GM19351 (cell line): ENCODE measurements around the gene ADAMTS14.
"Not testable (repeated sequence)": the region's sequence is repeated elsewhere in the genome, so short reads cannot be mapped to it uniquely, and the experiment has no call there.

ENCODE experiments used
- ATAC-seq: cut with Tn5 transposase; IDR thresholded peaks from one replicate; pipeline ENCODE4 v1.9.1; 2021; ENCODE audit warnings: mild to moderate bottlenecking, moderate library complexity; ENCODE audit not compliant: unreplicated experiment

The ADAMTS14 gene

DNA sequence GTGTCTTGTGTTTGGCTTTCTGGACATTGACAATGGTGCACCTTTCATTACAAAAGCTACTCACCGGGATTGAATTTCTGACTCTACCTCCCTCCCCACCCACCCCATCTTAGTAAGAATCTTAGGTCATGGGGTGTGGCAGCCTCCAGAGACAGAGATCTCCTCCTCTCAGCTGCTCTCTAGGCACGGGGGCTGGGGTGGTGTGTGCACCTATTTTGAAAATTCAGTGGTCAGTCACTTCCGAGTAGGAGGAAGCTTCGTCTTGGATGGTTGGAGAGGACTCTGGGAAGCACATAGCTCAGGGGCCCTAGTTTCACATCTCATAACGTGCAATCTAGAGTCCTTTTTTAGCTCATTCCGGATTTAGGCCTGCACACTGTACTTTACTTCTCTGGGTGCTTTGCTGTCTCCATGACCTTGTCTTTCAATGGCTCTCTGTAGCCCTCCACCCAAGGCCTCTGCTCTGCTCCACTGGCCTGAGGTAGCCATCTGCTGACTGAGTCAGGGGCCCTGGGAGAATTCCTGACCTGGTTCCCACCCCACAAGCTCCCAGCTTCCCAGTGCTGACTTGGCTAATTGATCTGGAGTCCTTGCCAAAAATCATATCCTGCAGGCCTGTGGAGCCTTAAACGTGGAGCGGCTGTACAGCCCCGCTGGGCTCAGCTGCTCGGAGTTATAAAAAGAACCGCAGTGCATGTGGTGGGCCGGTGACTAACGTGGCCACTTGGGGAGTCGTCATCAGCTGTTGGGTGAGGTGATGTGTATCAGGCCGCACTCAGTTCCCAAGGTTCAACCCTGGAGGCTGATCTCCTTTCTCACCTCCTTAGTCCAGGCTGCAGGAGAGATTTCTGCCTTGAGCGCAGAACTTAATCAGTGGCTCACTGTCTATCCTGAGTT lies 19.3 kb upstream of the ADAMTS14 start:
- no peak for ATAC-seq

- ATAC-seq = no peak
These were observed 17.0 kb upstream of the ADAMTS14 start for GRCh38 chr10:70655316-70655715.

DNA sequence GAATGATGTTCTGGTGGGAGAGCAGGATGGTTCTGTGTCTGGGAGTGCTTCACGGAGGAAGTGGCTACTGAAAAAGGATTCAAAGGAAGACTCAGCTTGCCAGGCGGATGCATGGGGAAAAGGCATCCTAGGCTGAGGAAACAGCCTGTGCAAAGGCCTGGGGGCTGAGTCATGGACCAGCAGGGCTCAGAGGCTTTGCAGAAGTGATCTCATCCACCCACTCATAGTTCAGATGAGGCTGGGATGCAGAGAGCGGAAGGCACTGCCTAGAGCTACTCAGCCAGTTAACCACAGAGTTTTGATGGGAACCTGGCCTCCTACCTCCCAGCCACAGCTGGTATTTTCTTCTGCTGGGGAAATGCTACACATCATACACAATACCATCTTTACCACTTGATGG lies 15.8 kb upstream of the ADAMTS14 start:
- peak; percentile 88 for ATAC-seq

DNA sequence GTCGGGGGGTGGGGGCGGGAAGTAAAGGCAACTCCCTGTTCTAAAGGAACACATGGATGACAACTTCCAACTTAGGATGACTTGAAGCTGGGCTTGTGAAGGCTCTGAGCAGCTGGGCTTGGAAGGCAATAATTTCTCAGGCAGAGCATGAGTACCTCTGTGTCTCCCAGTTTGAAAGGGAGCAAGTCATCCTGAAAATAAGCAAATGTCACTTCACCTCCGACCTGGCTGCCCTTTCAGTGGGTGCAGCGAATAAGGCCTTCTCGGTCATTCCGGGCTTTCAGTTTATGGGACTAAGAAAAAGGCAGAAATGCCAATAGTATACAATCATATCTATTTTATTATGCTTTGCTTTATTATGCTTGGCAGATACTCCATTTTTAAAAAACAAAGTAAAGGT lies 15.3 kb upstream of the ADAMTS14 start:
- no peak for ATAC-seq

GRCh38 chr10:70658582-70659136 lies 13.6 kb upstream of the ADAMTS14 start:
- no peak for ATAC-seq

DNA sequence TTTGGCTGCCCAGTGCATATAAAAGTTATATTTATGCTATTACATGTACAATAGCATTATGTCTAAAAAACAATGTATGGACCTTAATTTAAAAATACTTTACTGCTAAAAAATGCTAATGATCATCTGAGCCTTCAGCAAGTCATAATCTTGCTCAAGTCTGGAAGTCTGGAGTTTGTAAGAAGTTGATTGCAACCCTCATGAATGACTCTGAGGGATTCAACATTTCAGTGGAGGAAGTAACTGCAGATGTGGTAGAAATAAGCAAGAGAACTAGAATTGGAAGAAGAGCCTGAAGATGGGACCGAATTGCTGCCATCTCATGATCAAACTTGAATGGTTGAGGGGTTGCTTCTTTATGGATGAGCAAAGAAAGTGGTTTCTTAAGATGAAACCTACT lies 13.0 kb upstream of the ADAMTS14 start:
- no peak for ATAC-seq

DNA sequence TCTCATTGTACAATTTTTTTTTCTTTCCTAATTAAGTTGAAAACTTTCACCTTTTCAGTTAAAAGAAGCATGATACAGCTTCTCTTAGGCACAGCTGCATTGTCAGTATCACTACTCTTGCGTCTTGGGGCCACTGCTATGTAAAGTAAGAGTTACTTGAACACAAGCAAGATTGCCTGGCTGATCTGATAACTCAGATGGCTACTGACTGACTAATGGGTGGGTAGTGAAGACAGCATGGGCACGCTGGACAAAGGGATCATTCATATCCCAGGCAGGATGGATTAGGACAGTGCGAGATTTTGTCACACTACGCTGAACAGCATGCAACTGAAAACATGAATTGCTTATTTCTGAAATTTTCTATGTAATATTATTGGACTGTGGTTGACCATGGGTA lies 11.6 kb upstream of the ADAMTS14 start:
- no peak for ATAC-seq

DNA sequence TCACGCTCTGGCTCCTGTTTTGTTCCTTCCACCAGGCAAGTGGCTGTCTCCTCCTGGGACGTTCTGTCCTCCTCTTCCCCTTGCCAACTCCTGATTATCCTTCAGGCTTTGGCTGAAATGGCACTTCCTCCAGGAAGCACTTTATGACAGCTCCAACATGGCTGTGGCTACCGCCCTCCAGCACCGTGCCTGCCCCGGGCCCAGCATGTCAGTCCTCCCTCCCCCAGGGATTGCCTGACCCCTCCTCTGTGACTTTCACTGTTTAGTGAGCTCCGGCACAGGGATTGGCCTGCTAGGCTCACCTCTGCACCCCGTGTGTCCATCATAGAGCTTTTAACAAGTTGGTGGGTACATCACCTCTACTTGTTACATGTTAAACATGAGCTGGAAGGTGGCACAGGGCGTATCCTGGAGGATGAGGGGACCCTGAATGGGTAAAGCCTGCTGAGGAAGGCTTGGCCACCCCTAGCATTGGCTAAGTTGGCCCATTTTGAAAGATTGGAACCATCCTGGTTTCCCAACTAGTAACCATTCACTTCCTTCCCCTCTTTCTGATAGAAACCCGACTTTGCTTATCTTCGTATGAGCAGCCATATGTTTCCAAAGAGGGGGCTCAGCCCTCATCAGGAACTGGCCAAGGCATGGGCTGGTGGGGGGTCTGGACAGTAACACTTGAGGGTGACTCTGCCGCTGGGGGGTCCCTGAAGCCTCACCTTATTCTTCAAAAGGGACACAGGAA lies 10.5 kb upstream of the ADAMTS14 start:
- no peak for ATAC-seq

GRCh38 chr10:70662362-70663220 lies 9.7 kb upstream of the ADAMTS14 start:
- no peak for ATAC-seq

GRCh38 chr10:70663458-70664409 lies 8.6 kb upstream of the ADAMTS14 start:
- not testable (repeated sequence) for ATAC-seq

- ATAC-seq = no peak
These were observed 7.6 kb upstream of the ADAMTS14 start for GRCh38 chr10:70664702-70665195.

GRCh38 chr10:70666960-70667798 lies 5.1 kb upstream of the ADAMTS14 start:
- ATAC-seq = no peak

DNA sequence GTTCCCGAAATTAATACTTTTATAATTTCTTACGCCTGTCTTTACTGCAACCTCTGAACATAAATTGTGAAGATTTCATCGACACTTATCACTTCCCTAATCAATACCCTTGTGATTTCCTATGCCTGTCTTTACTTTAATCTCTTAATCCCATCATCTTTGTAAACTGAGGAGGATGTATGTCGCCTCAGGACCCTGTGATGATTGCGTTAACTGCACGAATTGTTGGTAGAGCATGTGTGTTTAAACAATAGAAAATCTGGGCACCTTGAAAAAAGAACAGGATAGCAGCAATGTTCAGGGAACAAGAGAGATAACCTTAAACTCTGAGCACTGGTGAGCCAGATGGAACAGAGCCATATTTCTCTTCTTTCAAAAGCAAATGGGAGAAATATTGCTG lies 4.5 kb upstream of the ADAMTS14 start:
- not testable (repeated sequence) for ATAC-seq

- no peak for ATAC-seq
These were observed 3.8 kb upstream of the ADAMTS14 start for GRCh38 chr10:70668454-70668970.

DNA sequence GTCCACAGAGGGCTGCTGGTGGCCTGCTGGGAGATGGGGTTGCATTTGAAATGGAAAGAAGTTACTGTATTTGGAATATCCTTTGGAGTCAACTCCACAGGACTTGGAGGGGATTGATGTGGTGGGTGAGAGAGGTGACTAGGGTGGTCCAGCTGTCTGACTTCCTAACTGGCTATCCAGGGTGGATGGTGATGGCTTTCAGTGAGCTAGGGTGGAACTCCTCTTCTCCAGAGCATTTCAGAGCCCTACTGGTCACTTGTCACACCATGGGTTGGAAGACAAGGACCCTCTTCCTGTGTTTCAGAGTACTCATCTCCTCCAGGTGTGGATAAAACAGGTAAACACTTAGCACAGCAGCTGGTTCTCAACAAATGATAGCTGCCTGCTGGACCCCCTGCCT lies 3.3 kb upstream of the ADAMTS14 start:
- ATAC-seq = no peak

DNA sequence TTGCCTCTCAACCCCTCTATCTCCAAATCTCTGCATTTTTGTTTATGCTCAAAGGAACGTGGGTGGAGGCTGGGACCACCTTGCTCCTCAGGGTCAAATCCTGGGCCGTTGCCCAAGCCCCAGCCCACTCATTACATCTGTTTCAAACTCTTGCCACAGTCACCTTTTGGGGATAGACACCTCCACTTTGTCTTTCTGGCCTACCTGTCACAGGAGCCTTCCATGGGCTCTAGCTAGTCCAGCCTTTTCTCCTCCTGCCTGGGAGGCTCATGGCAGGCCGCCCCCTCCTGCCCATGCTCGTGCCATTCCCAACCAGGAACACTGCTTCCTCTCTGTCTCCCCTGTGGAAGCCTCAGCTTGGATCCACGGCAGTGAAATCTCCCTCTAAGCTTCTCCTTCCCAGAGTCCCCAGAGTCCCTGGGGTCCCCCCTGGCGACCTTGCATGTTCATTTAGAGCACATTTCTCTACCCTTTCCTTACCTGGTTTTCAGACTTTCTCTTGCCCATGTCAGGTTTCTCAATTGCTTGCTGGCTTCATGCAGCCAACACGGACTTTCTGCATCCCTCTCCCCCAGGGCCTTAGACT lies 2.5 kb upstream of the ADAMTS14 start:
- no peak for ATAC-seq

DNA sequence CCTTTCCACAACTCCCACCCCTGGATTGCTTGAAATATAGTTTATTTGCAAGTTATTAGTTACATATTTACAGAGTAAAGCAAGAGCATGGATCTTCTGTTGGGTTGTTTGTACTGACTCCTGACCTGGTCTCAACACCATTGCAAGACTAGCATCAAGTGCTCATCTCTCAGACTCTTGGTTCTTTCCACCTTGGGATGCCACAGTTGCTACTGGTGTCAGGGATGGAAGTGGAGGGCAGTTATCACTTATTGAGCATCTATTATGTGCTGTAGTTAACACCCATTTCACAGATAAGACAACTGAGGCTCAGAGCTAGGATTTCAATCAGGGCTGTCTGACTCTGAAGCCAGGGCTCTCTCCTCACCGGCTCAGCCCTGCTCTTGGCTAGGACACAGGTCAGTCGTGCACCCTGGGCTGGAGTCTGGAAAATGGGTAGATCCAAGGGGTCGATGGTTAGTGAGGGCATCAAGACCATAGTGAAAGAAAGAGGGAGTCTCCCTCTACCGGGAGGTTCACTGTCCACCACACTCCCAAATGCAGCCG lies 614 bp upstream of the ADAMTS14 start:
- no peak for ATAC-seq
